DMS53 treated with DMSO at 0.1 percent for 48 hours (cell line): ENCODE data around the gene SEPTIN2.
"Not testable (repeated sequence)": the region's sequence is repeated elsewhere in the genome, so short reads cannot be mapped to it uniquely, and the experiment has no call there.

Experiments used
- DNase-seq: peaks from one replicate; lab custom pipeline; 2025; ENCODE audit not compliant: unreplicated experiment; lab: John Stamatoyannopoulos, UW

The SEPTIN2 gene

DNA sequence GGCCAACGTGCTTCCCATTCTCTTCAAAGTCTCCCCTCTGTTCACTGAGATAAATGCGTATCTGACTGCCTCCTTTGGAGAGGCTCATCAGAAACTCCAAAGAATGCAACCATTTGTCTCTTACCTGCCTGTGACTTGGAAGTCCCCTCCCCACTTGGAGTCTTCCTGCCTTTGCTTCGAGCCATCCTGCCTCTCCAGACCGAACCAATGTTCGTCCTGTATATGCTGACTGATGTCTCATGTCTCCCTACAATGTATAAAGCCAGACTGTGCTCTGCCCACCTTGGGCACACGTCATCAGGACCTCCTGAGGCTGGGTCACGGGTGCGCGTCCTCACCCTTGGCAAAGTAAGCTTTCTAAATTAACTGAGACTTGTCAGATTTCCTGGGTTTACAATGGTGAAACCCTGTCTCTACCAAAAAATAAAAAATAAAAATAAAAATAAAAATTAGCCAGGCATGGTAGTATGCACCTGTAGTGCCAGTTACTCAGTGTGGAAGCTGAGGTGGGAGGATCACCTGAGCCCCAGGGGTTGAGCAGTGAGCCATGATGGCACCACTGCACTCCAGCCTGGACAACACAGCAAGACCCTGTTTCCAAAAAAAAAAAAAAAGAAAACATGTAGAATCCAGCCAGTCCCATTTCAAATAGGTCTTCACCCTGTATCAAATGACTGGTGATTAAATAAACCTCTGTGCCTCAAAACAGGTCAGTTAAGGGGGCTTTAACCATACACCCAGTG, 29.2 kb upstream of the SEPTIN2 start:
- DNase-seq = no peak

GRCh38 chr2:241288324-241288888, 27.3 kb upstream of the SEPTIN2 start:
- no peak for DNase-seq

DNA sequence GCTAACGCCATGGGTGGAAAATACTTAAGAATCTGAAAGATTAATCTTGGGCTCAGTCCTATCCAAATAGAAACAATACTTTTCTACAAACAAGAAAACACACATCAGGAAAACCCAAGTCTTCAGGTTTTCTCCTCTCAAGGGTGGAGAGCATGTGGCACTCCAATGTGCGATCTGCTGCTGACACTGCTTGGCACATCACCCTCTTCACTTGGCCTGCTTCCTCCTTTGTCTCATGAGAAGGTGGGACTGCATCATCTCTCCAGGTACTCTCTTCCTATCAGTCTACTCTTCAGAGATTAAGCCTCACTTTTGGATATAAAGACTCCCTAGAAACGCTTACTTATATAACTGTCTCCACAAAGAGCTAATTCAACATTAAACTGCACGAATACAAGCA, 26.7 kb upstream of the SEPTIN2 start:
- no peak for DNase-seq

- DNase-seq = no peak
Measured at GRCh38 chr2:241289597-241289996, 26.1 kb upstream of the SEPTIN2 start.

DNA sequence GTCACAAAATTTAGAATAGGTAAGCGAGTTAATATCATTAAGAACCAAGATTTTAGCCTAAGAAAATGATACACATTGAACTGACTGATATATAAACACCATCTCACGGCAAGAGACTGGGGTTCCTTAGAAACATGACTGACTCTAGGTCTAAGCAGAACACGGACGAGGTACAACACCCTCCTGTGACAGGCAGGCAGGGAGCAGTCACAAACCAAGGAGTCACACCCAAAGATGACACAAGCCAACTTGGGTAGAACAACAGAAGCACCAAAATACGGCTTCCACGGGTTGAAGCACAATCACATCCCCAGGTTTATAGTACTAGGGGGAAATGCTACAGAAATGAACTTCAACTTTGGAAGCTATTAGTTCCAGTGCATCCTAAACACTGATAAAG, 24.6 kb upstream of the SEPTIN2 start:
- DNase-seq = no peak

GRCh38 chr2:241291977-241292376, 23.7 kb upstream of the SEPTIN2 start:
- no peak for DNase-seq

GRCh38 chr2:241293378-241293797, 22.3 kb upstream of the SEPTIN2 start:
- DNase-seq = not testable (repeated sequence)

DNA sequence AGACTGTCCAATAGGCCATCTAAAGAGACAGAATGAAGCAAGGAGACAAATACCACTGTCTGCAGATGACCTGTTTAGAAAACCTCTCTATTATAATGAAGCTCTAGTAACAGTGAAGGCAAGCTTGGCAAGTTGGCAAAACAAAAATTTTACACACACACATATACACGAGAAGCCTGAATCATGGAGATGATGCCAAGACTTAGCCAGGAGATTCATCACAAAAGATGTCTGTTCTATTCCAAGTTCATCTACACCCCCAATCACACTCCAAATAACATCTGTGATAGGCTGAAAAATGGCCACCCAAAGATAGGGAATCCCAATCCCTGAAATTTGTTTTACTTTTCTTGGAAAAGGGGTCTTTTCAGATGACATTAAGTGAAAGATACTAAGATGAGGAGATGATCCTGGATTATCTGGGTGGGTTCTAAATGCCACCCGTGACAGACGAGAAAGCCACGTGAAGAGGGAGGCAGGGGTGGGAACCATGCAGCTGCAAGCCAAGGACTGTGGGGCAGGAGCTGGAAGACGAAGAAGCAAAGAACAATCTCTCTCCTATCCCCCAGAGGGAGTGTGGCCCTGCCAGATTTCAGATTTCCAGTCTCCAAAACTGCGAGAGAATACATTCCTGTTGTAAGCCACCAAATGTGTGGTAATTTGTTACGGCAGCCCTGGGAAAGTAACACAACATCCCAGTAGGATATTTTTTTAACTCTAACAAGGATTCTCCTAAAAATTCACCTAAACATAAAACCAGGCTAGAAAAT, 20.2 kb upstream of the SEPTIN2 start:
- DNase-seq = no peak

- DNase-seq = no peak
Measured at GRCh38 chr2:241296767-241297166, 19.0 kb upstream of the SEPTIN2 start.

- no peak for DNase-seq
Measured at GRCh38 chr2:241298673-241299072, 17.1 kb upstream of the SEPTIN2 start.

DNA sequence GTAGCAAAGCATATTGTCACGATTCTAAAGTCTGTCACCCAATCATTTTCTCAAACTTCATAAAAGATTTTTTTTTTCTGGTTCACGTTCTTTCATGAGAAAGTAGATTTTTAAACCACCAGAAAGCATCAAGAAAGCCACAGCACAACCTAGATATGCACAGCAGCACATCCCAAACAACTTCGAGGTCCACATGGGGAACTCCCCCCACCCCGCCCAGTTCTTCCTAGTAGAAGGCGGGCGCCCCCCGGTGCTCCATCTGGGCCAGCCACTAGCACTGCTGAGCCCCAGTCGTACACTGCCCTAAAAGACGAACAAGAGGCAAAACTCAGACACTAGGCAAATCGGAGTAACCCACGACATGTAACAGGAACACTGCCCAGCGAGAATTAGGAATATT, 15.7 kb upstream of the SEPTIN2 start:
- no peak for DNase-seq

GRCh38 chr2:241302083-241302482, 13.6 kb upstream of the SEPTIN2 start:
- DNase-seq = no peak

DNA sequence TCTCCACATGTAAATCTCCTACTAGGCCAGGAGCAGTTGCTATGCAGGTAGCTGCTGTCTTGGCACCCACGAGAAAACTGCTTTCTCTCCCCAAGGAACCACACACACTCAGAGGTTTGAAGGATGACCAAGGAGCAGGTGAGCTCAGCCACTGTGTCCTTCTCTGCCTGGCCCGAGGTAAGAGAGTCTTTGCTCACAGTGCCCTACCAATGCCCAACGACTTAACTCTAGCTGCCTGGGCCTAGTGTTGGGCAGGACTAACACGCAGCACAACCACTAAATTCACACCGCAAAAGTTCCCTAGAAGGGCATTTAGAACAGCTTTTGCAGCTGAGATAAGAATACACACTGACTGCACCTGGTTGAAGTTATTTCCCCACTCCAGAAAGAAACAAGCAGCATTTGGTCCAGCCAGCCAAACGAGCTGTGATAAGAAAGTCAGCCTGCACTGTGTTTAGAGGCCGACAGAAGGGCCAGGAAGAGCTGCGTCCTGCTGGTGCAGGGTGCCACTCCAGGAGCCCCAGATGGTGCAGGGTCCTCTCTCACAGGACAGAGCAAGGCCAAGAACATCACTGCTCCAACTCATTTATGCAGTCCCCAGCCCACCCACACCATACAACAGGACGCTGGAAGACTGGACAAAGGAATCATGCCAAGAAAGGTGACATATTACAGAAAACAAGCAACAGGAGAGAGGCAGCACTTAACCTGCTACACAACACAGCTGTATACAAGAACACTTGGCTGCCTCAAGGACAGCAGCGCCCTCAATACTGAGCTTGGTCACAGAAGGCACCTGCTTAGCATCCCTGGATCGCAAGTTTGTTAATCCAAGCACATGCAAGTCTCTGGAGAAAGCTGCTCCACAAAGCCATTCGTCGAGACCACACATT, 12.7 kb upstream of the SEPTIN2 start:
- DNase-seq = no peak

DNA sequence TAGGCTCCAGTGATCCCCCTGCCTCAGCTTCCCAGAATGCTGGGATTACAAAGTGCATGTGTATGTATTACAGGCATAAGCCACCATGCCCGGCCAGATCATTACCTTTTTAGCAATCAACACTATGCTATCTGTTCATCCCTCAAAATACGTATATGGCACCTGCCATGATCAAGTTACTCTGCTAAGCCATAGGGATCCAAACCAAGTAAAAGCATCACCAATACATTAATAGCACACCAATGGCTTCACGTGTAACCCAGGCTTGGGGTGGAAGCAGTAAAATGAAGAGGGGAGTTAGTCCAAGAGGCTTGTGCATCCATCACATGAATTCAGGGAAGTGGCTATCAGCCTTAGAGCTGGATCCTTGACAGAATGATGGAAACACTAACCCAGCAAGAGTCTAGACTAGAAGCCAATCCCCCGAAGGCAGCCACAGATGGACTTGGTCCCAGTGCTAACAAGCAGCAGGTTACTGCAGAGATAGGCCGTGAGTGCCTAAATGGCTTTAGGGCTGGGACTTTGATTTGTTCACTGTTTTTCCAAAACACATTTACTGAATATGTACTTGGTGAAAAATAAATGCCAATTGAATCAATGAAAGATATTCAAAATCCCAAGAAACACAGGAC, 11.6 kb upstream of the SEPTIN2 start:
- no peak for DNase-seq

GRCh38 chr2:241307055-241307454, 8.7 kb upstream of the SEPTIN2 start:
- DNase-seq = no peak

GRCh38 chr2:241308267-241308666, 7.5 kb upstream of the SEPTIN2 start:
- no peak for DNase-seq

GRCh38 chr2:241308832-241309500, 6.8 kb upstream of the SEPTIN2 start:
- DNase-seq = no peak

- DNase-seq = no peak
Measured at GRCh38 chr2:241309684-241310117, 6.0 kb upstream of the SEPTIN2 start.

DNA sequence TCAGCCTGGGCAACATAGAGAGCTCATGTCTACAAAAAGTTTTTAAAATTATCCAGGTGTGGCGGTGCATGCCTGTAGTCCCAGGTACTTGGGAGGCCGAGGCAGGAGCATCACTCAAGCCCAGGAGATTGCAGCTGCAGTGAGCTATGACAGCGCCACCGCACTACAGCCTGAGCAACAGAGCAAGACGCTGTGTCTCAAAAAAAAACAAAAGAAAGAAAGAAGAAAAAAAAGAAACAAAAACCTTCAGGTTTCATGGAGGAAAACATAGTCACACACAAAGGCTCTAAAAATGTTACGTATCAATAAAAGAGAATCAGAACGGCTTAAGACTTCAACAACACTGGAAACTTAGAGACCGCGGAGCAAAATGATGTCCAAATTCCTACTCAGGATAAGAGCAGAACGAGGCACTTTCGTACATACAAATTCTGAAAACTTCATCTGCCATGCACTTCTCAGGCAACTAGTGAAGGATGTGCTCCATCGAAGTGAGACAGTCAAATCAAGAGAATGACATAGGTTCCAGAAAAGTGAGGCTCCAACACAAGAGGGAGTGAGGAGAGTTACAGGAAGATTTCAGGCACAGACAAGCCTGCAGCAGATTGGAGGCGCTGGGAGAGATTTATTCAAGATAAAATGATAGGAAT, 4.7 kb upstream of the SEPTIN2 start:
- DNase-seq = no peak

GRCh38 chr2:241312082-241312481, 3.6 kb upstream of the SEPTIN2 start:
- no peak for DNase-seq
